ENCODE results near the gene EBF4. TPM values are rescaled to one million over a fixed set of nuclear protein-coding genes. Genes with fewer than 3 reads are reported as not detected.

Gene EBF4, protein sequence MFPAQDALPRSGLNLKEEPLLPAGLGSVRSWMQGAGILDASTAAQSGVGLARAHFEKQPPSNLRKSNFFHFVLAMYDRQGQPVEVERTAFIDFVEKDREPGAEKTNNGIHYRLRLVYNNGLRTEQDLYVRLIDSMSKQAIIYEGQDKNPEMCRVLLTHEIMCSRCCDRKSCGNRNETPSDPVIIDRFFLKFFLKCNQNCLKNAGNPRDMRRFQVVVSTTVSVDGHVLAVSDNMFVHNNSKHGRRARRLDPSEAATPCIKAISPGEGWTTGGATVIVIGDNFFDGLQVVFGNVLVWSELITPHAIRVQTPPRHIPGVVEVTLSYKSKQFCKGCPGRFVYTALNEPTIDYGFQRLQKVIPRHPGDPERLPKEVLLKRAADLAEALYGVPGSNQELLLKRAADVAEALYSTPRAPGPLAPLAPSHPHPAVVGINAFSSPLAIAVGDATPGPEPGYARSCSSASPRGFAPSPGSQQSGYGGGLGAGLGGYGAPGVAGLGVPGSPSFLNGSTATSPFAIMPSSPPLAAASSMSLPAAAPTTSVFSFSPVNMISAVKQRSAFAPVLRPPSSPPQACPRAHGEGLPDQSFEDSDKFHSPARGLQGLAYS
- 11.8 TPM for total RNA-seq

DNA sequence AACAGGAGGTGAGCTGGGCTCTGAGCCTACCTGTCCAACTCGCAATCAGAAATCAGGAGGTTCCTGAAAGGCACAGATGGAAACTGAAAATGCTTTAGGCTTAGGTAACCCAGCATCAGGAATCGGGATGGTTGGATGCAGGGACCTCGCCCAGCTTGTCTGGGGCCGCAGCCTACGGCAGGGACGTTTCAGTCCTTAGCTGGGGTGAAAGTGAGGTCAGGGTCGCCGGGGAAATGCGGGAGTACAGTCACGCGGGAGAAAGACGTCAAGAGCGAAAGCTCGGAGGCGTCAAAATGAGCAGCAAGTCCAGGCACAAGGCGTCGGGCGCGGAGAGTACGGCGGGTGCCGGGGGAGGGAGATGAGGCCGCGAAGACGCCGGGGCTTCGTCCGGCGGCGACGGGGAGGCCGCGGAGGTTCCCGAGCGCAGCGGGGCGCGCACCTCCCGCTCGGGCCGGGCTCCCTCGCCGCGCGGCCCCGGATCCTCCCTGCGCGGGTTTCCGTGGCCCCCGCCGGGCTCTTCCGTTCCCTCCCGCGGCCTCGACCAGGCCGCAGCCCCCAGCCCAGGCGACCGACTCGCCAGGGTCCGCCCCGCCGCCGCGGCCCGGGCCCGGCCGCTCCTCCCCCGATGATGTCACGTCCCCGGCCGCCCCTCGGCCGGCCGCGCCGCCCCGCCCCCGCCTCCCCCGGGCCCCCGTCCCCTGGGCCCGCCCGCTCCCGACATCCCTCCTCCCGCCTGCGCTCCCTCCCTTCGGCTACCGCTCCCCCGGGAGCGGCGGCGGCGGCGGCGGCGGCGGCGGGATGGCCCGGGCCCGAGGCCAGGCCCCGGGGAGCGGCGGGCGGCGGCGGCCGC, at the start of gene EBF4:
Gene EBF4 (plus strand): TSS at position 745 of the 850 bp plus-strand sequence. CDS start 866 bp downstream, outside the sequence.
- DNase-seq (ENCODE audit: low spot score in 2 of 2) (peak; percentile 97), FAIRE-seq (no peak)

DNA sequence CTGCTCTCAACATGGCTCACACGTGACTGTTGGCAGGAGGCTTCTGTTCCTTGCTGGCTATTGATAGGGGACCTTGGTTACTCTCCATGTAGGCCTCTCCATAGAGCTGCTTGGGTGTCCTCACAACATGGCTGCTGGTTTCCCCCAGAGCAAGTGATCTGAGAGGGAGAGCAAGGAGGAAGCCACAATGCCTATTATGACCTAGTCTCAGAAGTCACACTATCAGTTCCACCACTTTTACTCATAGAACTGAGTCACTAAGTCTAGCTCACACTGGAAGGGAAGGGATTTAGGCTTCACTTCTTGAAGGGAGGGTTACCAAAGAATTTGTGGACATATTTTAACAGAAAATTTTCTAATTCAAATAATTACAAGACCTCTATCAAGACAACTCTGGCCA, 48.9 kb upstream of the EBF4 start:
- FAIRE-seq (no peak), DNase-seq (ENCODE audit: low spot score in 2 of 2) (no peak)

DNA sequence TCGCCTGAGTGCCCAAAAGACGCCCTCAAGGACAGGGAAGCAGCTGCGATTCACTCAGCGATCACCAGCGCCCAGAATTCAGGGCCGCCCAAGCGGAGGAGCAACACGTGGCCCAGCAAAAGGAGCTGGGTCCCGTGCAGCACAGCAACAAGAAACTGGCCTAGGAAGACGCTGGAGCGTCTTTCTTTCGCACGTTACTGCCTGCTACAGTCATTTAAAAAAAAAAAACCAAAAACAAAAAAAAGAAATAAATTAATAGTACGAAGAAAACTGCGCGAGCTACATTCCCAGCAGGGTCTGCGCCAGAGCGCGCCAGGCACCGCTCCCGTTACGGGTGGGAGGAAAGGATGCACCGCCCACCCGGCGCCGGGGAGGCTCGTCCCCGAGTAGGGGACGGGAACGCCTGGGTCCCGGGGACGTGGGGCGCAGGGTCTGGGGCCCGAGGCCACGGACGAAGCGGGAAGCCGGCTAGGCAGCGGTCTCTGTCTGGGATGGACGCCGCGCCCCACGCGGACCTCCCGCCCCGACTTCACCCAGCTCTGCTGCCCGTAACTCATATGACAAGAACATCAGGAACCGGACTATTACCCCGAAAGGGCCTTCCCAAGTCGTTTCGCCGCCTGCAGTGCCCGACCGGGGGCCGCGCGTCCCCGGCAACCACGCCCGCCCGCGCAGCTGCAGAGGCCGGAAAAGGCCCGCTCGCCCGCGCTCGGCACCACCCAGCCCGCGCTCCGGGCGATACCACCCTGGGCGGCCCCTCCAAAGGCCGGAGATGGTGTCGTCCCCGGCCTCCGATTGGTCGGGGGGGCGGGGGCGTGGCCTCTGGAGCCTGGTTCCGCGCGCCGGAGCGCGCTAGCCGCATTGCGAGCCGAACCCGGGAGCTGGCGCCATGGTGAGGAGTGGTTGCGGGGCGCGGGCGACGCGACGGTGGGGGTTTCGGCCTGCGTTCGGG, 40.5 kb upstream of the EBF4 start, which contains the start of gene NOP56:
Gene NOP56 (plus strand): TSS at position 861 of the 952 bp plus-strand sequence. CDS start 29 bp downstream, at position 890.
- DNase-seq (ENCODE audit: low spot score in 2 of 2): peak; percentile 95
- no peak for FAIRE-seq

DNA sequence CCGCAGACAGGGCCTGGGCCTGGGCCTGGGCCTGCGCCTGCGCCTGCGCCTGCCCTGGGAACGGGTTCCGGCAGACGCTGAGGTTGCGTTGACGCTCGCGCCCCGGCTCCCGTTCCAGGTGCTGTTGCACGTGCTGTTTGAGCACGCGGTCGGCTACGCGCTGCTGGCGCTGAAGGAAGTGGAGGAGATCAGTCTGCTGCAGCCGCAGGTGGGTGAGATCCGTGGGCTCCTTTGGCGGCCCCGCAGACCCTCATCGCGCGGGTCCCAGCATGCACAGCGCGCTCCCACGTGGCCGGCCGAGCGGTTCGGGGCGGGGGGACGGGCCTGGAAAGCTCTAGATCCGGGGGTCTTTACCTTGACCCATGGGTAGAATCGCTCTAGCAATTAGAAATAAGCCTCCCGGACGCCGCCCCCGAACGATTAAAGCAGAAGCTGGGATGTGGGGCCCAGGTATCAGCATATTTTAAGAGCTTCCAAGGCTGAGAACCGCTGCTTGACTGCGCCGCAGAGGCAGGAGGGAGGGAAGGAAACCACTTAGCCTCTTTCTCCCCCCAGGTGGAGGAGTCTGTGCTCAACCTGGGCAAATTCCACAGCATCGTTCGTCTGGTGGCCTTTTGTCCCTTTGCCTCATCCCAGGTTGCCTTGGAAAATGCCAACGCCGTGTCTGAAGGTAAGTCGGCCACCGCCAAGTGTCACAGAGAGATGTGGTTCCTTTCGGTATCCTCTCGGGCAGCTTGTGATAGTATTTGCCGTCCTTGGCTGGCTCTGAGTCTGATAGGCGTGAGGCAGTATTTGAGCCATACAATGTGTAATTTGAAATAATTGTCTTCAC, 39.6 kb upstream of the EBF4 start:
- DNase-seq (ENCODE audit: low spot score in 2 of 2) (peak; percentile 46 to 56), FAIRE-seq (no peak)

DNA sequence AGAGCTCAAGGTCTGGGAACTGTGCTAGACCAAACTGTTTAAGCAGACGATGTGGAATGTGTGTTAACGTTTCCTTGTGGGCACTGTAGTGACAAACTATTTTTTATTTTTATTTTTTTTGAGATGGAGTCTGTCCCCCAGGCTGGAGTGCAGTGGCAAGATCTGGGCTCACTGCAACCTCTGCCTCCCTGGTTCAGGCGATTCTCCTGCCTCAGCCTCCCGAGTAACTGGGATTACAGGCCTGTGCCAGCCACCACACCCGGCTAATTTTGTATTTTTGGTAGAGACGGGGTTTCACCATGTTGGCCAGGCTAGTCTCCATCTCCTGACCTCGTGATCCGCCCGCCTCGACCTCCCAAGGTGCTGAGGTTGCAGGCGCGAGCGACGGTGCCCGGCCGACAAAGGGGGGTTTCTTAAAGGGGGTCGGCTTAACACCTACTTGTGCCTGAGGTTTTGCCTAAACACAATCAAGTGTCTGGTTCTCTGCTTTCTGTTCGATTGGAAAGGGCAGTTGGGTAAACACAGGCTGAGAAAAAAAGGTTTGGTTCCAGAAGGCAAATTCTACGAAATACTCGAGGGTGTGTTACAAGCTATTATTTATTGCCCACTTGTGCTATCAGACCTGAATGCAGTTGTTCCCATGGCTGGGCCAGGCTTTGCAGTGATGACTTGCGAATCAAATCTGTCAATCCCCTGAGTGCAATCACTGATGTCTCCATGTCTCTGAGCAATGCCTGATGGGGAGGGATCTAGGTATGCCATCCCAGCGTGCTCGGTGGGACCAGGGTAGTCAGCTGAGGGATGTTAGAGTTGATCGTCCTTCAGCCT, 38.8 kb upstream of the EBF4 start:
- no peak for DNase-seq (ENCODE audit: low spot score in 2 of 2)
- no peak for FAIRE-seq

DNA sequence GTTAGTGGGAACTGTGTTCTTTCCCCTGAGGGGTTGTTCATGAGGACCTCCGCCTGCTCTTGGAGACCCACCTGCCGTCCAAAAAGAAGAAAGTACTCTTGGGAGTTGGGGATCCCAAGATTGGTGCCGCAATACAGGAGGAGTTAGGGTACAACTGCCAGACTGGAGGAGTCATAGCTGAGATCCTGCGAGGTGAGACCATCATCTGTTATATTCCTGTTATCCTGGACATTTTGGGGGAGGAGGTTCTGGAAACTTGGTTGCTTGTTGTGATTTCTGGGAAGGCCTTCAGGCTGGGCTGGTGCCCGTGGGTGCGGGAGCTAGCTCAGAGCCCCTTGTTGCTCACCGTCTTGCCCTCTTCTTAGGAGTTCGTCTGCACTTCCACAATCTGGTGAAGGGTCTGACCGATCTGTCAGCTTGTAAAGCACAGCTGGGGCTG, 38.2 kb upstream of the EBF4 start:
- FAIRE-seq (no peak), DNase-seq (ENCODE audit: low spot score in 2 of 2) (no peak)

DNA sequence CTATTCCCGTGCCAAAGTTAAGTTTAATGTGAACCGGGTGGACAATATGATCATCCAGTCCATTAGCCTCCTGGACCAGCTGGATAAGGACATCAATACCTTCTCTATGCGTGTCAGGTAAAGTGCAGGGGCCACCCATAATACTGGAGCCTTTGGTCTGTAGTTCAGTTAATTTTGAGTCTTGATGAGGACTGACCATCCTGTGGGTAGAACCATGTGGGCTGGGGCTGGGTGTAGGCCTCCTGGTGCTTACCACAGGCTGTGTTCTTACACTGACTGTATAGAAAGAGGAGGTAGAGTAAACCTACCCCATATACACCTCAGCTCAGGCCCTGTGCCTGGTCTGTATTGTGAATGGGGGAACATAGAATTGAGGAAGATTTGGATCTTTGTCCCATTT, 37.7 kb upstream of the EBF4 start:
- DNase-seq (ENCODE audit: low spot score in 2 of 2) (no peak), FAIRE-seq (no peak)

DNA sequence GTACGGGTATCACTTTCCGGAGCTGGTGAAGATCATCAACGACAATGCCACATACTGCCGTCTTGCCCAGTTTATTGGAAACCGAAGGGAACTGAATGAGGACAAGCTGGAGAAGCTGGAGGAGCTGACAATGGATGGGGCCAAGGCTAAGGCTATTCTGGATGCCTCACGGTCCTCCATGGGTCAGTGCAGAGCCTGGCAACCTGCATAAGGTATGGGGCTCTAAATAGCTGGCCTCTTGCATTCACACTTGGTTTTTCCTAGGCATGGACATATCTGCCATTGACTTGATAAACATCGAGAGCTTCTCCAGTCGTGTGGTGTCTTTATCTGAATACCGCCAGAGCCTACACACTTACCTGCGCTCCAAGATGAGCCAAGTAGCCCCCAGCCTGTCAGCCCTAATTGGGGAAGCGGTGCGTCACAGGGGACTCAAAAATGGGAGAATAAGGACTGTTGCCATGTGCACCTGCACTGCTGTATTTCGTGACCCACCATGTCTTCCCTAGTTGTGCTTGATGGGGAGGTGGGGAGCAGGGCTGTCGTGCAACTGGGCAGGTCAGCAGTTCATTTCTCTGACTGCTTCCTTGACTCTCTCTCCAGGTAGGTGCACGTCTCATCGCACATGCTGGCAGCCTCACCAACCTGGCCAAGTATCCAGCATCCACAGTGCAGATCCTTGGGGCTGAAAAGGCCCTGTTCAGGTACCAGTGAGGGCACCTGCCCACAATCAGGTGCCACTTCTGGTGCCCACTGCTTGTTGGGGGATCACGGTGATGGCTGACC, 37.1 kb upstream of the EBF4 start:
- DNase-seq (ENCODE audit: low spot score in 2 of 2) (no peak), FAIRE-seq (no peak)

DNA sequence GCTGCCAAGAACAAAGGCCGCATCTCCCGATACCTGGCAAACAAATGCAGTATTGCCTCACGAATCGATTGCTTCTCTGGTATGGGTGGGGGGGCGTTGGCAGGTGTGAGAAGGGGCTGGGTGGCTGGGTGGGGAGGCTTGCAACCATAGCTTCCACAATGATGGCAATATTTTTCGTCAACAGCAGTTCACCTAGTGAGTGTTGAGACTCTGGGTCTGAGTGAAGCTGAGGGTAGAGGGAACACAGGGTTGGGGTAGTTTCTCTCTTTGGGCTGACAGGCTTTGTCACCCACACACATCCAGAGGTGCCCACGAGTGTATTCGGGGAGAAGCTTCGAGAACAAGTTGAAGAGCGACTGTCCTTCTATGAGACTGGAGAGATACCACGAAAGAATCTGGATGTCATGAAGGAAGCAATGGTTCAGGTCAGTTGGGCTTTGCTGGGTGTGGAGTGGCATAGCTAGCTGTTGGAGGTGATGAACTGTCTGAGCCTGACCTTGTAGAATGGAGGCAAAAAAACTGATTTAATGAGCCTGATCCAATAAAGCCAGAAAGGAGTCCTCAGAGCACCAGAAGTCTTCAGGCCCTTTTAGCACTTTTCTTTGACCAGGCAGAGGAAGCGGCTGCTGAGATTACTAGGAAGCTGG, 36.0 kb upstream of the EBF4 start:
- FAIRE-seq: no peak

DNA sequence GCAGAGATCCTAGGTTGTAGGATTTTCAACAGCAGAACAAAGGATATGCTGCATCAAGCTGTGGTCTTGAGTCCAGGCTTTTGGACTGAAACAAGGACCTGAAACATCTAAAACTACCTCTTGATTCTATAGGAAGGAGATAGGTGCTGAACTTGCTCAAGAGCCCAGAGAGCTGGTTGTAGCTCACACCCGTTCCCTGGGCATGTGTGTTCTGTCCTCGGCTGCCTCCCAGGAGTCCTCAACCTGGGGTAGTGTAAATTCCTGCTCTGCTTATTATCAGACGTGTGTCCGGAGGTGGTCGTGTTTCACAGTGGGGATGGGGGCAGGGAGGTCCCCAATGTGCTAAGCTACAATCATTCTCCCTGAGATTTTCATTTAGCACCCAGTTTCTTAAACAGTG, 35.3 kb upstream of the EBF4 start:
- FAIRE-seq (no peak), DNase-seq (ENCODE audit: low spot score in 2 of 2) (no peak)

More for the DNA sequence above, 36.0 kb upstream of the EBF4 start:
- DNase-seq (ENCODE audit: low spot score in 2 of 2): no peak

DNA sequence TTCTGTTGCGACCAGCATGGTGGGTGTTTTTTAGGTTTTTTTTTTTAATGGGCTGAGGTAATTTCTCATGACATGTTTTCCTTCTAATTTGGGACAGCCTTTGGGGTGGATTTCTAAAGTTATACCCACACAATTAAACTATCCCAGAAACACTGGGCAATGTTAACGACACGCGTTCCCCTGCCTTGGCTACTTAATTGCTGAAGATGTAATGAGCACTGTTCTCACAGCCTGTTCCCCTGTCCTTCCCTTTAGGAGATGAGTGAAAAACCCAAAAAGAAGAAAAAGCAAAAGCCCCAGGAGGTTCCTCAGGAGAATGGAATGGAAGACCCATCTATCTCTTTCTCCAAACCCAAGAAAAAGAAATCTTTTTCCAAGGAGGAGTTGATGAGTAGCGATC, 34.9 kb upstream of the EBF4 start:
- DNase-seq (ENCODE audit: low spot score in 2 of 2): no peak
- FAIRE-seq: no peak

DNA sequence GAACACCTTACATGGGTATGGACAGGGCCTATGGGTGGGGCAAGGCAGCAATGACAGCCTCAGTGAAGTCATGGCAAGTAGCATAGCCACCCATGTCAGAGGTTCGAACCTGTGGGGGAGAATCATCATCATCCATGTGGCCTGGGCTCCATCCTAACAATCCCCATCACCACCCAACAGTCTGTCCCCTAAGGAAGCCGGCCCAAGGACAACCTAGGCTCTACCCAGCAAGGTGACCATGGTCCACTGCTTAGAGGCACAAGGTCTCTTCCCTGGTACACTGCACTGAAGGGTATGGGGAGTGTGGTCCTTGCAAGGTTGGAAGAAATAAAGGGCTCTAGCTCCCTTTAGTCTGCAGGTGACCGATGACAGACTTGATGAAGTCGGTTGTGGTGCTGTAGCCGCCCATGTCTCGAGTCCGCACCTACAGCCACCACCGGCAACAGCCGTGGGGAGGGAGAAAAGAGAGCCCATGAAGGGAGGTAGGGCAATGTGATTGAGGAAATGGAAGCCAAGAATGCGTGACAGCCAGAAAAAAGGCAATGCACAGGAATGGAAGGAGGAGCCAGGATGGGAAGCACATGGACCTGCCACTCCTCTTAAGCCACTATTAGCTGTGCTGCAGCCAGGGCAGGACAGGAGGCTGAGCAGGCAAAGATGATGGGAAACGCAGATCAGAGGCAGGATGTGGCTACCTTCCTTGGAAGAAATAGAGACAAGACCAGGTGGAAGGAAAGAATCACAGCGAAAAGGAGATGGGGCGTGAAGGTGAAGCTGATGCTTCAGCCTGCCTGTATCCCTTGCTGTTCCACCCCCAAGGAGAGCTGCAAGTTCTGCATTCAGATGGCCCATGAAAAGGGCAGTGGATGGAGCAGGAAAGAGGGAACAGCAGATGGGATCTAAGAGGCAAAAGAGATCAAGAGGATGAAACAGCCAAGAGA, 33.9 kb upstream of the EBF4 start:
- no peak for DNase-seq (ENCODE audit: low spot score in 2 of 2)
- FAIRE-seq: no peak

DNA sequence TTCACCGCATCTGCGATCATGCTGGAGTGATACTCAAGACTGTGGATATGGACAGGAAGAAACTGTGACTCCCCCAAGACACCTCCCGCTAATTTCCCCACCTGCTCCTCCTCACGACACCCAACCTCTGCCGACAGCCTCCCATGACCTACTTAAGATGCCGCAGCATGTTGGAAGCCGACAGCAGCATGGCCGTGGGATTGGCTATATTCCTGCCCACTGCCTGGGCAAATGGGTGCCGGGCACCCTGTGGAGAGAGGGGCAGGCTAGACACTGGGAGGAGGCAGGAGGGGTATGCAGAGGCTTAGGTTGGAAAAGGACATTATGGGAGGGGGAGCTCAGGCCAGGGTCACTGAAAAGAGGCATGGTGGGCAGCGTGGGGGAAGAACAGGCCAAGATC, 33.0 kb upstream of the EBF4 start:
- DNase-seq (ENCODE audit: low spot score in 2 of 2): no peak
- FAIRE-seq: no peak

DNA sequence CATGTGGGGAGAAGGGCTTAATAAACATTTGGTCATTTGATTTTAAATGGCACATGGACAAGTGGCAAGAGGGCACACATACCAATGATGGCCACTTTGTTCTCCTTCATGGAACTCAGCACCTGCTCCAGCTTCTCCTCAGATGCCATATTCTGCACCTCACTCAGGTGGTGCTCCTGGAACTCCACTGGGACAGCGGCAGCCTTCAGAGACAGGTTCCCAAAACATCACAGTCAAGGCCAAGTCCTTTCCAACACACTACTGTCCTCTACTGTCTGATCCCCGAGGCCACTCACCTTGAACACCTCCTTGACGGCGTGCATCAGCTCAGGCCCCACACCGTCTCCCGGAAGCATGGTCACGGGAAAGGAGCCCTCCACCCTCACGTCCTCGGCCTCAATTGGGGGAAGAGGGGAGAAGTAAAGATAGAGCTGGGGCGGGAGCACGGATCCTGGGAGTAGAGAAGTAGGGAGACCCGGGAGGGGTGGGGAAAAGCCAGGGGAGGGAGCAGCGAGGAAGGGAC, 29.2 kb upstream of the EBF4 start:
- FAIRE-seq: no peak
- no peak for DNase-seq (ENCODE audit: low spot score in 2 of 2)

Data from frontal cortex (tissue), 4 donors.